Kidney (tissue), 14 donors: Measurements from ENCODE around the gene MFAP5. TPM values are rescaled to one million over a fixed set of nuclear protein-coding genes. Genes with fewer than 3 reads are reported as not detected.
A peak's percentile ranks its signal among the peaks of the same experiment; 100 is the strongest.

ENCODE experiments used
- DNase-seq, 5 donors: peaks; one replicate each; pipeline ENCODE4 v3.0.0-alpha.2; 2013 to 2020
- FAIRE-seq: peaks from 2 replicates; lab custom pipeline; 2012; peaks lifted over from hg19 to GRCh38; lab: Jason Lieb, UNC
- H3K27ac ChIP-seq, 2 donors: one replicate each; pipeline ENCODE4 v1.7.0; 2013; ENCODE audit warnings: low read depth in 2 of 2, low read length in 2 of 2, inconsistent platforms in 1 of 2
- H3K27me3 ChIP-seq: one replicate; pipeline ENCODE4 v1.7.1; 2013; ENCODE audit warnings: low read length, inconsistent platforms; ENCODE audit not compliant: control insufficient read depth, insufficient read depth
- H3K36me3 ChIP-seq, 3 donors: one replicate each; pipeline versions ENCODE4 v1.7.0 to v1.7.1; 2013; ENCODE audit warnings: low read length in 3 of 3, control low read depth in 1 of 3, inconsistent platforms in 1 of 3; ENCODE audit not compliant: insufficient read depth in 3 of 3, control insufficient read depth in 2 of 3
- H3K4me1 ChIP-seq, 3 donors: one replicate each; pipeline versions ENCODE4 v1.7.0 to v1.7.1; 2013; ENCODE audit warnings: low read length in 3 of 3, inconsistent platforms in 1 of 3, low read depth in 1 of 3; ENCODE audit not compliant: control insufficient read depth in 2 of 3, insufficient read depth in 2 of 3
- H3K4me3 ChIP-seq, 3 donors: one replicate each; pipeline versions ENCODE4 v1.7.0 to v1.8.1; 2013; ENCODE audit warnings: low read length in 3 of 3, control low read depth in 1 of 3, inconsistent platforms in 1 of 3
- H3K9ac ChIP-seq, 3 donors: one replicate each; pipeline versions ENCODE4 v1.7.0 to v1.7.1; 2013; ENCODE audit warnings: low read length in 3 of 3, control low read depth in 1 of 3, inconsistent platforms in 1 of 3
- H3K9me3 ChIP-seq, 3 donors: one replicate each; pipeline versions ENCODE4 v1.7.0 to v1.7.1; 2013; ENCODE audit warnings: low read length in 3 of 3, control low read depth in 1 of 3, inconsistent platforms in 1 of 3; ENCODE audit not compliant: control insufficient read depth in 2 of 3, insufficient read depth in 1 of 3
- CTCF ChIP-seq: IDR thresholded peaks from 3 replicates; pipeline ENCODE4 v1.5.1; 2012; ENCODE audit warnings: mild to moderate bottlenecking, moderate library complexity, borderline replicate concordance; ENCODE audit not compliant: insufficient read depth; ENCODE audit errors: extremely low read depth
- intact Hi-C: fragments of 100-400 bp; cut with DNase I; formaldehyde crosslinking; loops from one replicate; pipeline ENCODE4 v1.11.1; 2022
- polyA plus RNA-seq: library from polyadenylated mRNA; stranded (reverse); fragments of 350-450 nt; fragmentation: Illumina TruSeq; extraction: RNeasy Lipid Tissue Mini Kit (QIAGEN cat#74804); gene quantifications from one replicate; pipeline ENCODE4 v1.2.3, GENCODE V29; 2014; ENCODE audit warnings: low read depth, low replicate concordance; ENCODE audit not compliant: insufficient read depth
- total RNA-seq: library from RNA; stranded (reverse); fragmentation: NEBNext Ultra II Directional; extraction: Animal tissue kit (Norgen Biotek cat#: 25700); gene quantifications from one replicate; pipeline ENCODE4 v1.2.1, GENCODE V29; 2021
- donor health status: control.
- donor health status: control.
- donor health status: control.
- donor health status: control.
- donor health status: control.
- donor health status: DM: yes; HTN: yes; CAD: no.
- donor health status: Normal renal cell carcinoma (clear cell type).

The MFAP5 gene
- total and polyA plus RNA-seq, 2 donors from 2014 or later: 0.38 to 0.52 TPM

GRCh38 chr12:8609061-8609570 is 53.5 kb downstream of the MFAP5 start:
- Histone ChIP-seq H3K27me3 (no peaks in the 10 kb centered on the region), H3K9ac (no peak overlapping the region), H3K36me3 (no peaks in the 10 kb centered on the region), H3K9me3 (no peaks in the 10 kb centered on the region), H3K27ac (no peak overlapping the region), H3K4me1 (no peaks in the 10 kb centered on the region), H3K4me3 (no peak overlapping the region)
- TF ChIP-seq CTCF: peak; percentile 58
- DNase-seq (peak in 3 of 5 donors; percentile 28 to 75 (median 48)), FAIRE-seq (peak; percentile 33)
- intact Hi-C loops: no loop called here

- no peak for TF ChIP-seq CTCF
- intact Hi-C loops: no loop called here
- no peak for FAIRE-seq
Observed at GRCh38 chr12:8606890-8607289, 55.7 kb downstream of the MFAP5 start.

GRCh38 chr12:8605057-8605456 is 57.6 kb downstream of the MFAP5 start:
- no peaks in the 10 kb centered on the region for H3K4me1 ChIP-seq
- H3K27me3 ChIP-seq: no peaks in the 10 kb centered on the region
- DNase-seq (no peak), FAIRE-seq (no peak)
- no peaks in the 10 kb centered on the region for H3K9me3 ChIP-seq
- intact Hi-C loops: no loop called here
- no peak overlapping the region for H3K9ac ChIP-seq
- H3K27ac ChIP-seq: no peak overlapping the region
- no peak overlapping the region for H3K4me3 ChIP-seq
- TF ChIP-seq CTCF: no peak
- no peaks in the 10 kb centered on the region for H3K36me3 ChIP-seq

More at GRCh38 chr12:8606890-8607289, 55.7 kb downstream of the MFAP5 start:
- Histone ChIP-seq H3K36me3 (no peaks in the 10 kb centered on the region), H3K9me3 (no peaks in the 10 kb centered on the region), H3K27me3 (no peaks in the 10 kb centered on the region), H3K9ac (no peak overlapping the region), H3K27ac (no peak overlapping the region), H3K4me1 (no peaks in the 10 kb centered on the region), H3K4me3 (no peak overlapping the region)
- DNase-seq: no peak

- Histone ChIP-seq H3K4me1 (no peaks in the 10 kb centered on the region), H3K36me3 (no peaks in the 10 kb centered on the region), H3K27ac (no peak overlapping the region), H3K27me3 (no peaks in the 10 kb centered on the region), H3K9ac (no peak overlapping the region), H3K4me3 (no peak overlapping the region), H3K9me3 (no peaks in the 10 kb centered on the region)
- no peak for TF ChIP-seq CTCF
- intact Hi-C loops: no loop called here
- no peak for DNase-seq
- no peak for FAIRE-seq
Observed at GRCh38 chr12:8603856-8604255, 58.8 kb downstream of the MFAP5 start.
